Gastroesophageal sphincter (tissue), 4 donors: ENCODE data around the gene ZNF282. TPM values are rescaled to one million over a fixed set of nuclear protein-coding genes. Genes with fewer than 3 reads are reported as not detected.
"Not testable (repeated sequence)": the region's sequence is repeated elsewhere in the genome, so short reads cannot be mapped to it uniquely, and the experiment has no call there.

Experiments used
- ATAC-seq: fragments of 150-250 bp; one replicate; pipeline ENCODE4 v1.9.1; 2016; ENCODE audit warnings: mild to moderate bottlenecking, moderate library complexity
- H3K27ac ChIP-seq, 4 donors: fragments of 200-600 bp; sonication (generic) in 3 of 4; 1 replicate in 3 of 4; 2 replicates in 1 of 4; pipeline ENCODE4 v1.5.1; 2016 to 2019
- H3K27me3 ChIP-seq: fragments of 200-600 bp; sonication (generic); one replicate; pipeline ENCODE4 v1.5.1; 2019
- H3K36me3 ChIP-seq, 2 donors: fragments of 200-600 bp; sonication (generic); one replicate each; pipeline ENCODE4 v1.5.1; 2019; ENCODE audit warnings: control low read depth in 1 of 2
- H3K4me1 ChIP-seq, 3 donors: fragments of 200-600 bp; sonication (generic); 1 replicate in 2 of 3; 2 replicates in 1 of 3; pipeline ENCODE4 v1.5.1; 2016 to 2019; ENCODE audit warnings: control low read depth in 2 of 3
- H3K4me3 ChIP-seq, 2 donors: fragments of 200-600 bp; sonication (generic); one replicate each; pipeline ENCODE4 v1.5.1; 2019; ENCODE audit warnings: mild to moderate bottlenecking in 1 of 2, moderate library complexity in 1 of 2
- H3K9me3 ChIP-seq, 3 donors: fragments of 200-600 bp; sonication (generic); one replicate each; pipeline ENCODE4 v1.5.1; 2017 to 2019; ENCODE audit warnings: control low read depth in 2 of 3
- EP300 ChIP-seq: sonication (generic); formaldehyde crosslinking; IDR thresholded peaks from one replicate; pipeline ENCODE4 v1.6.1; 2017; ENCODE audit warnings: antibody characterized with exemption, mild to moderate bottlenecking
- POLR2A ChIP-seq, 2 donors: fragments of 450-650 bp; IDR thresholded peaks; one replicate each; pipeline ENCODE4 v1.6.1; 2017; ENCODE audit warnings: antibody characterized with exemption in 2 of 2, mild to moderate bottlenecking in 2 of 2, moderate library complexity in 1 of 2
- POLR2AphosphoS5 ChIP-seq: sonication (generic); formaldehyde crosslinking; IDR thresholded peaks from one replicate; pipeline ENCODE4 v1.6.1; 2017; ENCODE audit warnings: antibody characterized with exemption
- WGBS, 2 donors: methylation state at CpG; one replicate each; pipeline ENCODE4 v1.1.5; 2018; ENCODE audit warnings: low coverage in 1 of 2; 5-methylcytosine and 5-hydroxymethylcytosine counted together
- total RNA-seq, 4 donors: library from RNA; depleted of rRNA; stranded (reverse); fragments of >200 nt; gene quantifications; one replicate each; pipeline ENCODE4 v1.1.0, GENCODE V29; 2016
- TF ChIP-seq, protein P1 (sequence below), 4 experiments: fragments of 200-600 bp in 2 of 4; fragments of 450-650 bp in 2 of 4; sonication (generic) in 1 of 4; IDR thresholded peaks; one replicate each; pipeline ENCODE4 v1.5.1; 2017 to 2019; ENCODE audit warnings: antibody characterized with exemption in 4 of 4, mild to moderate bottlenecking in 2 of 4, moderate library complexity in 2 of 4

Gene ZNF282
- total RNA-seq, 4 donors from 2014 or later = 15.9 to 26.3 (median 18.7) TPM

GRCh38 chr7:149229526-149229925 is 34.2 kb downstream of the ZNF282 start:
- Histone ChIP-seq H3K4me3 (no peak overlapping the region), H3K27me3 (no peaks in the 10 kb centered on the region), H3K4me1 (no peaks in the 10 kb centered on the region), H3K27ac (no peak overlapping the region), H3K36me3 (peaks cover 0 to 16% of the 10 kb centered on the region in 2 donors), H3K9me3 (no peaks in the 10 kb centered on the region)
- TF ChIP-seq POLR2A (IDR thresholded peaks at IDR 0.05) = no peak
- no peak for ATAC-seq
- WGBS, 2 donors = 53 to 73% methylated on average over 2 to 5 of the region's 6 CpGs

- 33 to 82% methylated on average over 1 to 2 of the region's 2 CpGs for WGBS, 2 donors
- Histone ChIP-seq H3K36me3 (no peaks in the 10 kb centered on the region), H3K27ac (no peak overlapping the region), H3K9me3 (no peaks in the 10 kb centered on the region), H3K27me3 (no peaks in the 10 kb centered on the region), H3K4me3 (no peak overlapping the region), H3K4me1 (no peaks in the 10 kb centered on the region)
- TF ChIP-seq POLR2AphosphoS5 (no peak), EP300 (no peak), POLR2A (IDR thresholded peaks at IDR 0.05) (no peak)
- TF ChIP-seq, protein P1, sequence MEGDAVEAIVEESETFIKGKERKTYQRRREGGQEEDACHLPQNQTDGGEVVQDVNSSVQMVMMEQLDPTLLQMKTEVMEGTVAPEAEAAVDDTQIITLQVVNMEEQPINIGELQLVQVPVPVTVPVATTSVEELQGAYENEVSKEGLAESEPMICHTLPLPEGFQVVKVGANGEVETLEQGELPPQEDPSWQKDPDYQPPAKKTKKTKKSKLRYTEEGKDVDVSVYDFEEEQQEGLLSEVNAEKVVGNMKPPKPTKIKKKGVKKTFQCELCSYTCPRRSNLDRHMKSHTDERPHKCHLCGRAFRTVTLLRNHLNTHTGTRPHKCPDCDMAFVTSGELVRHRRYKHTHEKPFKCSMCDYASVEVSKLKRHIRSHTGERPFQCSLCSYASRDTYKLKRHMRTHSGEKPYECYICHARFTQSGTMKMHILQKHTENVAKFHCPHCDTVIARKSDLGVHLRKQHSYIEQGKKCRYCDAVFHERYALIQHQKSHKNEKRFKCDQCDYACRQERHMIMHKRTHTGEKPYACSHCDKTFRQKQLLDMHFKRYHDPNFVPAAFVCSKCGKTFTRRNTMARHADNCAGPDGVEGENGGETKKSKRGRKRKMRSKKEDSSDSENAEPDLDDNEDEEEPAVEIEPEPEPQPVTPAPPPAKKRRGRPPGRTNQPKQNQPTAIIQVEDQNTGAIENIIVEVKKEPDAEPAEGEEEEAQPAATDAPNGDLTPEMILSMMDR (IDR thresholded peaks at IDR 0.05) = no peak
- no peak for ATAC-seq
Observed at GRCh38 chr7:149232362-149232761, 37.0 kb downstream of the ZNF282 start.

GRCh38 chr7:149233655-149234204 is 38.4 kb downstream of the ZNF282 start:
- H3K4me1 ChIP-seq, H3K36me3 ChIP-seq, H3K27ac ChIP-seq, ATAC-seq, H3K27me3 ChIP-seq, H3K9me3 ChIP-seq, H3K4me3 ChIP-seq: not testable (repeated sequence)
- WGBS, 2 donors = 38 to 48% methylated on average over 3 to 6 of the region's 7 CpGs

DNA sequence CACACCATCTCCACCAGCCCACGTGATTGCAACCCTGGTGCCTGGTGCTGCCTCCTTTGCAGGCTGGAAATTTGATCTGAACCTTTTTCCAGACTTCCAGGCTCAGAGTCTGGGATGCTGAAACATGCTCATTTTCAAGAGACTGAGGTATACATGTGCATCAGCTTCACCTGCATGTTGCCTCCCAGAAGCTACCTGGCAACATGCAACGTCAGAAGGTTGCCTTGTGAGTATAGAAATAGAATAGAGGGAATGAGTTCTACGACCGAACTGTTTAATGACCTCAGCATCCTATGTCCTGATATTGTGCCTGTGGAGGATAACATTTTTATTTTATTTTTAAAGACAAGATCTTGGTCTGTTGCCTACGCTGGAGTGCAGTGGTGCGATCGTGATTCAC is 42.2 kb downstream of the ZNF282 start:
- ATAC-seq = no peak
- no peaks in the 10 kb centered on the region for H3K27me3 ChIP-seq
- no peak for TF ChIP-seq POLR2AphosphoS5
- TF ChIP-seq EP300 = no peak
- no peak for TF ChIP-seq POLR2A (IDR thresholded peaks at IDR 0.05)
- TF ChIP-seq, protein P1 (IDR thresholded peaks at IDR 0.05) = no peak
- no peak overlapping the region for H3K4me3 ChIP-seq
- 87 to 89% methylated on average over 4 to 7 of the region's 7 CpGs for WGBS, 2 donors
- peaks cover 0 to 27% (median 10%) of the 10 kb centered on the region in 3 donors for H3K4me1 ChIP-seq
- H3K36me3 ChIP-seq = no peaks in the 10 kb centered on the region
- H3K27ac ChIP-seq = no peak overlapping the region
- H3K9me3 ChIP-seq = no peaks in the 10 kb centered on the region

DNA sequence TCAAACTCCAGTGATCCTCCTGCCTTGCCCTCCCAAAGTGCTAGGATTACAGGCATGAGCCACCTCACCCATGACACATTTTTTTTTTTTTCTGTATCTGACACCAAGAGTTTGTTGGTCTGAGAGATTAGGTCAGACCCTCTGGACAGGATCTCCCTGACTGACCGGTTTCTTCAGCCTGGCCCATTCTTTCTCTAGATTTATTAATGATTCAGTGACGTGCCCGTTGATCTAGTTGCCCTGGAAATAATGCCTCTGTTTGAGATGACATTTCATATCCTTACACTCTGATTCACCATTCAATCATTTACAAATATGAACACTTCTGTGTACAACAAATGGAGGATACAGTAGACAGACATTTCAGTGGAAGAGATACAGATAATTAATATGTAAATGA is 42.7 kb downstream of the ZNF282 start:
- Histone ChIP-seq H3K4me3 (no peak overlapping the region), H3K27ac (no peak overlapping the region), H3K4me1 (peaks cover 0 to 27% (median 10%) of the 10 kb centered on the region in 3 donors), H3K36me3 (no peaks in the 10 kb centered on the region), H3K9me3 (no peaks in the 10 kb centered on the region), H3K27me3 (no peaks in the 10 kb centered on the region)
- ATAC-seq = no peak
- WGBS, 2 donors = 48% methylated on average over 3 of the region's 3 CpGs; no CpG with 5 or more reads in 1 of the 2 donors
- TF ChIP-seq EP300 (no peak), POLR2AphosphoS5 (no peak), POLR2A (IDR thresholded peaks at IDR 0.05) (no peak)
- TF ChIP-seq, protein P1 (IDR thresholded peaks at IDR 0.05) = no peak

- 0% methylated on average over 3 to 11 of the region's 64 CpGs for WGBS, 2 donors
- H3K9me3 ChIP-seq = no peaks in the 10 kb centered on the region
- peak; percentile 100 for ATAC-seq
Observed at GRCh38 chr7:149239345-149240143, 44.2 kb downstream of the ZNF282 start, which contains the start of gene ZNF212. ZNF212 (plus strand) TSS chr7:149239651; CDS start chr7:149239779, 128 bp downstream.

More at GRCh38 chr7:149239345-149240143, 44.2 kb downstream of the ZNF282 start, which contains the start of gene ZNF212:
- Histone ChIP-seq H3K4me3 (peak within 1 kb of the TSS; percentile 83 to 98), H3K27ac (peak within 1 kb of the TSS in 3 of 4 donors; percentile 73 to 81 (median 77)), H3K4me1 (peaks cover 0 to 27% (median 10%) of the 10 kb centered on the region in 3 donors), H3K36me3 (no peaks in the 10 kb centered on the region), H3K27me3 (no peaks in the 10 kb centered on the region)
- TF ChIP-seq, protein P1 (IDR thresholded peaks at IDR 0.05) = peak in 3 of 4 experiments; percentile 67 to 95 (median 77)
- TF ChIP-seq EP300 (no peak), POLR2A (IDR thresholded peaks at IDR 0.05) (no peak), POLR2AphosphoS5 (peak; percentile 35)
